CD4-positive, alpha-beta T cell treated with Interleukin-17A for 1 hour (primary cell): ENCODE measurements around the gene RASSF9.

Experiments
- DNase-seq: peaks from one replicate; pipeline ENCODE4 v3.0.0-alpha.2; 2020

The RASSF9 gene

DNA sequence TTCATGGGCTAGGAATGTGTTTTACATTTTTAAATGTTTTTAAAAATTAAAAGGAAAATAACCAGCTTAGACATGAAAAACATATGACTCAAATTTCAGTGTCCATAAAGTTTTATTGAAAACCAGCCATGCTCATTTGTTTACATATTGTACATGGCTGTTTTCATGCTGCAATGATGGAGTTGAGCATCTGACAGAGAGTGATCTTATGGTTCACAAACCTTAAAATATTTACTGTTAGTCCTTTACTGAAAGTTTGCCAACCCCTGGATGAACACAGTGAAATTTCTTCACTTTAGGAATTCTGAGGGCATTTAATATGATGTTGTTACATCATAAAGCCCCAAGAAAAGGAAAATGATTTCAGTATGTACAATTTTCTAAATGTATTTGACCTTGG, 16.1 kb downstream of the RASSF9 start:
- DNase-seq = no peak

DNA sequence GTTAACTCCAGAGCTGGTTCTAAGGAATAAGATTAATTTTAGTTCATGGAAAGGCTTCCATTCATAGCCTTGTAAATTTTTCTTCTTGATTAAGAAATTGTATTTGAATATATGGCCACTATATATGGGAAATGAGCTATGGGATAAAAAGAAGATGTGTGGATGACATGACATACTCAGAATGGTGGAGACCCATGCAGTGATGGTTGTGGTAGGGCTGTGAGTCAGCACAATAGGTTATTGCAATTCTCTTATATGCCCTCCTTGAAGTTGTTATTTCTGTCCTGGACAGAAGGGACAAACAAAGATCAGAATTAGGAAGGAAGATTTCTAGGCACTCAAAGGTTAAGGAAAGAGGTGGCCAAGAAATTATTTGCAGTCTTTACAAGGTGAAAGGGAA, 21.5 kb downstream of the RASSF9 start:
- no peak for DNase-seq

DNA sequence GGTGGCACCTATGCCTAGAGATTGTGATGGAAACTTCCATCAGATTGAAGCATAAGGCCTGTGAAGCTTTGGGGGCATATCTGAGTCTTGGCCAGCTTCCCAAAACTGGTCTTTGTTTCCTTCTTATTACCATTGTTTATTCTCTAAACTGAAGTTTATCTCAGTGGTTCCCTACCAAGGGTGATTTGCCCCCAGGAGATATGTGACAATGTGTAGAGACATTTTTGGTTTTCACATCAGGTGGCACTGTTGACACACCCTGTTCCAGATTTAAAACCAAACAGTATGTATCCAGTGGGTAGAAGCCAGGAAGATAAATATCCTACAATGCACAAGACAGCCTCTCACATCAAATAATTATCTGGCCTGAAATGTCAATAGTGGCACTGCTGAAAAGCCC, 22.1 kb downstream of the RASSF9 start:
- no peak for DNase-seq

DNA sequence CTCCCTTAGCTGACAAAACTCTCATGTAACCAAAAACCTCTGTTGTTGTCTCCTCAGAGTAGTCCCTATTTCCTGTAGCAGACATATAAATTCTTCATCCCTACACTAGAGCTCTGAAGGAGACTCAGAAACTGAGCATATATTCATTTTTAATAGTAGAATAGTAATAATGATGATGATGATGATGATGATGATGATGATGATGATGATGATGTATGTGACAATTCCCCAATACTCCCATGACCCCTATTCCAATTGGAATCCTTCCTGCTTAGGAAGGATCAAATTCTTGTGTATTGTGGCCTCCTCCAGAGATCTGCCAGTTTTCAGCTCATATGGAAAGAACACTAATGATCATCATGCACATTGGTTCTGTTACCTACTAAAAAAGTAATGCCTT, 26.7 kb downstream of the RASSF9 start:
- DNase-seq = no peak

DNA sequence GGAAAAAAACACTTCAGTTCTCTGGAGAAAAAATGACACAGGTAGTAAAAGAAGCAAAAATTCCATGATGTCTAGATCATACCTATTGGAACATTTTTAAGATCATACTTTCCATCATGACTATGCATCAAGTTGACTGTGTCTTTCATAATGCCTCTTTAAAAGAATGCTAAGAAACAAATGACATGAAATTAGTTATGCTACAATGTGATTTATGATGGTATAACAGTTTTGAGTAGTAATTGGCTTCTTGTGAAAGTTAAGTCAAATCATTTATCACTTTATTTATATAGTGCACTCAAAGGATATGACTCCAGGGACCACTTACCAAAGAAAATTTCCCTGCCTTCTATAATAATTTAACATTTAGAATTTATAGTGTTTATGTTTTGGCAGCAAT, 28.5 kb downstream of the RASSF9 start:
- no peak for DNase-seq

DNA sequence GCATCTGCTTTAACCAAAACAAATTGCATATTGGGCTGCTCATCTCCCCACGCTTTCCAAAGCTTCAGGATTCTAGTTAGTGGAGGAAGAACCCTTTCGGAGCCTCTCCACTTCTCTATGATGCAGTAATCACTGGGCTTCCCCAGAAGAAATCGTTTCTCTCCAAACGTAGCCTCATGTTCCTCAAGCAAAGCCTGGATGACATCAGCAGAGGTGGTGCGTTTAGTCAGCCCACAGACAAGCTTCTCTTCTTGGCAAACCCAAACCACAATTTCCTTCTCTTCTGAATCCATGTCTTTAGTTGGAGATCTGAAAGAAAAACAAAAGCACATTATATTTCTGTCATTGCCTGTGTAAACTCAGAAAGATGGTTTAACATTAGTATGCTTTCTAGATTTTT, 30.6 kb downstream of the RASSF9 start:
- no peak for DNase-seq

DNA sequence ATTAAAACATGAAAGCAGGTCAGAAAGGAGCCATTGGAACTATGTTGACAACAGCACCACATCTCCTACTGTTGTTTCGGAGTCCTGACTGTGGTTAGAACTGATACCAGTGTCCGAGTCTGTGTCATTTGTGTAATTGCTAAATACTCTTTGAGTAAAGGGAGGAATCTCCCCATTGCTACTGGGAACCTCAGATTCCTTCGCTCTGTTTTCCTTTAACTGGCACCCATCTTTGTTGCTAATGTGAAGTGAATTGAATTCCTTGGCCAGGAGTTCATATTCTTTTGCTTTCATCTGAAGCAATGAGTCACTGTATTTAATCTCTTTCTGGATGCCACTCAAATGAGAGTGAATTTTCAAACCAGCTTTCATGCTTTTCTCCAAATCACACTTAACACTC, 31.5 kb downstream of the RASSF9 start:
- DNase-seq = no peak

DNA sequence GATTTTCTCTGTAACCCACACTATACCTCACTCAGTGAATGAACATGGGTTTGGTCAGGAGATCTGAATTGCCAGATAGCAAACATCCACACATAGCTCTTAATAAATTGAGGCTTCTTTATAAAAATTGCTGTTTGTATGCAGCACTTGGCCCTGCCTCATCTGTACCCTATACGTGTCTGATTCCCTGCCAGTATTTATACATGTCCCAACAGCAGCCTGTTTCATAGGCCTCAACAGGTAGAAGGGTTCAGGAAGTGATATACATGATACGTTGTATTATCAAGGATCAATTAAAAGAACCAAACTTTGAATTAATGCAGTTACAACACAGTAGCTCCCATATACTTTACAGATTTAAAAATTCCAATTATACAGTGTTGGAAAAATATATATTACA, 32.3 kb downstream of the RASSF9 start:
- no peak for DNase-seq

DNA sequence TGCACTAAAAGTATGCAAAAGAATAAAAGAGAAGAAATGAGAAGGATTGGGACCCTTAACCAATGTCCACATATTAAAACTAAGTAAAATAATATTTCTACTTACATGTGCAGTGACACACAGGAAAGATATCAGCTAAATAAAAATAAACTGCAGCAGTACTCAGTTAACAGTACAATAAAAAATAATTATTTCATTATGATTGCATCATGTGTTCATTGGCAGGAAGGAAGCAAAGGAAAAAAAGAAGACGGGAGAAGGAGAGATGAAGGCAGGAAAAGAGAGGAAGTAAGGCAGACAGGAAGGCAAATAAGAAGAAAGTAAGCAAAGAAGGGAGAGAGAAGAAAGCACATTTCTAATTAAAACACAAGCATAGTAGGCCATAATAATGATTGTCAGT, 33.0 kb downstream of the RASSF9 start:
- DNase-seq = no peak

DNA sequence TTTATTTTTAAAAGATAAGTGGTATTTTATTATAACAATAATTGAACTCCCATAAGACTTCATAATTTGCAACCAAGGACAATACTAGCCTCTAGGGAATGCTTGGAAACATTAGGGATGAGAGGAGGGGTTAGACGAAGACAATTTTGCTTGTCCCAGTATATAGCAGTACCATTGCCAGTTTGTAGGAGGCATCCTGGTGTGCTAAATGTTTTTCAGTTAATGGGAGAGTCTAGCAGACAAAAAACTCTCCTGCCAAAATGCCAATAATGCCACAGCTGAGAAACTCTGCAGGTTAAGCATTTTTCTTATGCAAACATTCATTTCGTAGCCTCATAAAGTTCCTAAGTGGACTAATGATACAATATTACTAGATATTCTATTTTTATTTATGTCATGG, 38.1 kb downstream of the RASSF9 start:
- DNase-seq = no peak

DNA sequence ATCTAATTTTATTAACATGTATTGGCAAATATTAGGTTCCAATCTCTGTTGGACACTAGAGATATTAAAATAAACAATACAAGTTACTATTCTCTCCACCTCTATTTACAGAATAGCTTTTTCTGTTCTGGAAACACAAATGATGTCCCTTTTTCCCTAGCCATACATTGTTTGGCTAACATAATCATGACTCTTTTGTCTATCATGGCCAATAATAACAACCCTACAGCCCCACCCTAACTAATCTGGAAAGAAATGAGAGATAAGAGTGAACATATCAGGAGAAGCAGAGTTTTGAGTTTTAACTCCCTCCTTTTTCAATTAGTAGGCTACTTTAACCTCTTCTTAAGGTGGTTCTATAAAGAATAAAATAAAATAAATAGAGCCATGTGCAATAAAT, 40.2 kb downstream of the RASSF9 start:
- DNase-seq = no peak

DNA sequence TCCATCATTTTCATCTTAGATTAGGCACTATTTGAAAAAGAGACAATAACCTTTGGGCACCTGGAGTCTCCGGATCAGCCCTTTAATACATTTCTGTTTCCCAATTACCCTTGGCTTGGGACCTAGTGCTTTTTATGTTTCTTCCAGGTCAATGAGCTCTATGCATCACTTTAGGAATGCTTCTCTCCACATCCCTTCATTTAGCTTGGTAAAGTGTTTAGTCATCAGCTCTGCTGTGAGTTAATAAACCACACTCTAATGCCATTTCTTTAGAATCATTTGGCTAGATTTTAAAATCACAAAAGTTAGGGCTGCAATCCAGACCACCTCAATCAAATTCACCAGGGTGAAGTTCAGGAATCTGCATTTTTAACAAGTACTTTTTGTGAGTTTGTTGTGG, 41.7 kb downstream of the RASSF9 start:
- DNase-seq = no peak

DNA sequence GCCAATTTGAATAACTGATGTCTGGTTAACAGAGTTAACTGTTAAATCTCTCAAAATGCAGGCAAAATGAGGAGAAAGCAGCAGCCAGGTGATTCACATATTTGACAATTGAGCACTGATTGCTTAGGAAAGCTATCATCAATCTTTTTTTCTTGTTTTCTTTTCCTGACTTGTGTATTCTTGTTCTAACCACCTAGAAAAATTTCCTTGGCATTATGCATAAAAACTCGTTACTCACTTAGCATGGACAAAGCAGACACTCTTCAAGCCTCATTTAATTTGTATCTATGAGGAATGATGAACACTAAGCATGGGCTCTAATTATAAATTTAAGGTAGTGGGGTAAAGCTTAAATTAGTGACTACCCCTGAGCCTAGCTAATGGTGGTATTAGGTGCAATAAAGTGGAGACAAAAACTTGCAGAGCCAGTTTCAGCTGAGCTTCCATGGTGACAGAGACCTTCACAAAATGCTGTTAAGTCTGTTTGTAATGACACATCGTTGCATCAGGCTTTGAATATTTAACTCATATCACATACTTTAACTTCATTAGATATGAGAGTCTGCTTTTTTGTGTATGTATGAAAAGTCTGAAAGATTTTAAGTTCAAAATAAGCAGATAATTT, 52.0 kb downstream of the RASSF9 start:
- no peak for DNase-seq

DNA sequence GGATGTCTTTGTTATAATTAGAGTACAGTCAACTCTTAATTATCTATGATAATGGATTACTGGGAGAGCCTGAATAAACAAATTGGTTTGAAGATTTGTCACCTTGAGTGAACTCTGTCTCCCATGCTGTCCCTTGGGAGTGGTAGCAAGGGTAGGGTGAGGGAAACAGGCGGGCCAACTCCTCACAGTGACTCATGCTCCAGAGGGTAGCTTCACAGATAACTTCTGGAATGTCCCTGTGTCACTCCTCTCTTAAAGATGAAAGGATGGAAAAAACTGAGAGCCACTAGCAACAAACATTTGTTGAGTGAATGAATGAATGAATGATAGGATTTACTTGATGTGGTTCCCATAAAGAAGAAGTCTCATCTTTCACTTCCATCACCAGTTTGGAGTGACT, 53.5 kb downstream of the RASSF9 start:
- no peak for DNase-seq

DNA sequence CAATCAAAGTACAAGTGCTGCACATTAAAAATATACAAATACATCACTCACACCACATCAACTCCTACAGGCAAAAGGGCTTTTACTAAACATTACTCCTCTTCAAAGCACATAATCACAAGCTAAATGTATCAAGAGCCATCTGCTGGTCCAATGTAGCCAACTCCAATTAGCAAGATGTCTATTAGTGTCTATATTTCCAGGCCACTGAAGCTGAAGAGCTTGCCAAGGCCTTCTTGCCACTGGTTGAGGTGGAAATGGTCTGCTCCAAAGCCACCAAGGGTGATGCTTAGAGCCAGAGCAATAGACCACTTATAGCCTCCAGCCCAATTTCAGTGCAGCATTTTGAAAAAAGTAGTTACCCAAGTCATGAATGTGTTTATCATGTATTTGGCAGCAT, 54.4 kb downstream of the RASSF9 start:
- no peak for DNase-seq

DNA sequence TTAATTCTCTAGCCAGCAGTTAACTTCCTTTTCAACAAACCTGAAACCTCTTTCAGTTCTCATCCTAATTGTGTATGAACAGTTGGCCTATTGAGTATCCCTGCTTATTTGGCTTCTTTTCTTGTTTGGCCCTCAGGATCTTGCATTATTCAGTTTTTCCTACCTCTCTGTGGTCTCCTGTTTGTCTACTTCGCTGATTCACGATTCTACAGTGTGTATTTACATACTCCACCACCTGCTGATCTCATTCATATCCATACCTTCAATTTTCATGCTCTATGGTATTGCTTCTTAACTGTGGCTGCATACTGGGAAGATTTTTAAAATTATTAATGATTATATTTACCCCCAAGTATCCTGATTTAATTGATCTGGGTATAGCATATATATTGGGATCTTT, 56.4 kb downstream of the RASSF9 start:
- DNase-seq = no peak

DNA sequence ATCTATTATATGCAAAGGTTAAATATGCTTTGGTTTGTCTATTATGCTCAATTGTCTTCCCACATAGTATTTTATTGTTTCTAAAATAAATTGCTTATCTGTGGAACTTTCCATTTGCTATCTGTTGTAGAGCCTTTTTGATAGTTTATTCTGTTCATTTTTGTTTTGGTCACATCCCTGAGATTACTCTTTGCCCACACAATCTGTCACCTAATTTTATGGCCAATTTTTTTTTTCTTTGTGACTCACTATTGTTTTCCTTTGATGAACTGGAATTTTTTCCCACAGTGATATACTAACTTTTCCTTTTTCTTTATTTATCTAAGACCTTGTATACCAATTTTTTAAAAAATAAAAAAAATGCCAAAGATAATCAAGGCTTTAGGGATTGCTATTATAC, 61.1 kb downstream of the RASSF9 start:
- DNase-seq = no peak

DNA sequence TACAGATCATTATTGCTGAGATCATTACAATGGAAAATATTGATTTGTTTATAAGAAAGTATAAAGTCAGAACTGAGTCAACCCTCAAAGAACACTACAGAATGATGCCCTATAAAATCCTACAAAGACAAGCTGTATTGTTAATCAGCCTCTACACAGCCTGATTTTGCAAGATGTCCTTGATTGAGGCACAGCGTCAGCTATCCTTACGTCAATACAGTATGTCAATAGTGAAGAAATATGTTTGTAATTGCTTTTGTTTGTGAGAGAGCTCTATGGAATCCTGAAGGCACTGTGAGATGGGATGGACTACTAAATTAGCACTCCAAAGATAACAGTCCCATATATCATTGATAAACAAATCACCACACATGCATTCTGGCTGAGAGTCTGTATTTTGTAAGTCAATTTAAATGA, 70.7 kb downstream of the RASSF9 start:
- no peak for DNase-seq

DNA sequence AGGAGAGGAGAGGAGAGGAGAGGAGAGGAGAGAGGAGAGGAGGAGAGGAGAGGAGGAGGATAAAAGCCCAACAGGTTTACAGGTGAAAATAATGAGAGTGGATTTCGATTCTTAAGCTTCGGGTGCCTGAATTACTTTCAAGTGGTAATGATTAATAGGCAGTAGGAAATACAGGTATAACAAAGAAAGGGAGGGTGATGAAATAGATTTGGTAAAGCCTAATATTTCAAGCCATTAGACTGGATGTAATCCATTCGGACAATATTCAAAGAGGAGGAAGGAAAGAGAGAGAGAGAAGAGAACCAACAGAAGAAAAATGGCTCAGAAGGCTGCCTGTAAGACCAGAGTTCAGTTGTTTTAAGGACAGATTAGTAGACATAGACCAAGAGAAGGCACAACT, 76.6 kb downstream of the RASSF9 start:
- DNase-seq = no peak

DNA sequence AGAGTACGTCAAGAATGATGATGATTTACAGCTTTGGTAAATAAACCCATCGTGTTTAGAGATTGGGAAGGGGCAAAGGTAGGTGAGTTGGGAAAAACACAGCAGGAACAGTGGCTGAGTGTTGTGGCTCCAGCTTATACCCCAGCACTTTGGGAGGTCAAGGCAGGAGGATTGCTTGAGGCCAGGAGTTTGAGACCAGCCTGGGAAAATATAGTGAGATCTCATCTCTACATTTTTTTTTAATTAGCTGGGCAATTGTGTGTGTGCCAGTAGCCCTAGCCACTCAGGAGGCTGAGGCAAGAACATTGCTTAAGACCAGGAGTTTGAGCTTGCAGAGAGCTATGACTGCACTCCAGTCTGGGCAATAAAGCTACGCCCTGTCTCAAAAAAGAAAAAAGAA, 77.1 kb downstream of the RASSF9 start:
- no peak for DNase-seq

DNA sequence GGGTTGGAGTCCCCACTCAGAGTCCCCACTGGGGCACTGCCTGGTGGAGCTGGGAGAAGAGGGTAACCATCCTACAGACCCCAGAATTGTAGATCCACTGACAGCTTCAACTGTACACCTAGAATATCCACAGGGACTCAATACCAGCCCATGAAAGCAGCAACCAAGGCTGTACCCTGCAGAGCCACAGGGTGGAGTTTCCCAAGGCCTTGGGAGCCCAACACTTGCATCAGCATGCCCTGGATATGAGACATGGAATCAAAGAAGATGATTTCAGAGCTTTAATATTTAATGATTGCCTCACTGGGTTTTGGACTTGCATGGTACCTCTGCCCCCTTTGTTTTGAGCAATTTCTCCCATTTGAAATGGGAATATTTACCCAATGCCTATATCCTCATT, 80.4 kb downstream of the RASSF9 start:
- DNase-seq = no peak
